ENCODE results near the gene CCDC192.

Gene CCDC192

GRCh38 chr5:127810707-127811490 lies 107.7 kb downstream of the CCDC192 start:
- no peak for DNase-seq (ENCODE audit: low read depth)

GRCh38 chr5:127812570-127812969 lies 109.4 kb downstream of the CCDC192 start:
- no peak for DNase-seq (ENCODE audit: low read depth)

- no peak for DNase-seq (ENCODE audit: low read depth)
Measured at GRCh38 chr5:127813633-127814587, 110.7 kb downstream of the CCDC192 start.

GRCh38 chr5:127814588-127814973 lies 111.4 kb downstream of the CCDC192 start:
- DNase-seq (ENCODE audit: low read depth), result no peak

GRCh38 chr5:127820910-127821553 lies 117.8 kb downstream of the CCDC192 start:
- no peak for DNase-seq (ENCODE audit: low read depth)

GRCh38 chr5:127821896-127822295 lies 118.7 kb downstream of the CCDC192 start:
- no peak for DNase-seq (ENCODE audit: low read depth)

- DNase-seq (ENCODE audit: low read depth), result no peak
Measured at GRCh38 chr5:127824126-127824525, 120.9 kb downstream of the CCDC192 start.

GRCh38 chr5:127826011-127826410 lies 122.8 kb downstream of the CCDC192 start:
- no peak for DNase-seq (ENCODE audit: low read depth)

- no peak for DNase-seq (ENCODE audit: low read depth)
Measured at GRCh38 chr5:127827451-127827850, 124.3 kb downstream of the CCDC192 start.

GRCh38 chr5:127830157-127830556 lies 127.0 kb downstream of the CCDC192 start:
- DNase-seq (ENCODE audit: low read depth), result no peak

GRCh38 chr5:127830829-127831598 lies 127.8 kb downstream of the CCDC192 start:
- DNase-seq (ENCODE audit: low read depth), result no peak

GRCh38 chr5:127832067-127832466 lies 128.9 kb downstream of the CCDC192 start:
- no peak for DNase-seq (ENCODE audit: low read depth)

GRCh38 chr5:127834094-127834531 lies 130.9 kb downstream of the CCDC192 start:
- DNase-seq (ENCODE audit: low read depth), result no peak

- no peak for DNase-seq (ENCODE audit: low read depth)
Measured at GRCh38 chr5:127834554-127834953, 131.4 kb downstream of the CCDC192 start.

GRCh38 chr5:127838661-127839060 lies 135.5 kb downstream of the CCDC192 start:
- DNase-seq (ENCODE audit: low read depth), result no peak

GRCh38 chr5:127839072-127839471 lies 135.9 kb downstream of the CCDC192 start:
- DNase-seq (ENCODE audit: low read depth), result no peak

- DNase-seq (ENCODE audit: low read depth), result no peak
Measured at GRCh38 chr5:127839496-127840197, 136.5 kb downstream of the CCDC192 start.

- DNase-seq (ENCODE audit: low read depth), result no peak
Measured at GRCh38 chr5:127840198-127840524, 137.0 kb downstream of the CCDC192 start.

- no peak for DNase-seq (ENCODE audit: low read depth)
Measured at GRCh38 chr5:127840809-127841208, 137.6 kb downstream of the CCDC192 start.

GRCh38 chr5:127844581-127845021 lies 141.4 kb downstream of the CCDC192 start:
- no peak for DNase-seq (ENCODE audit: low read depth)

GRCh38 chr5:127846884-127847283 lies 143.7 kb downstream of the CCDC192 start:
- no peak for DNase-seq (ENCODE audit: low read depth)

Measured in T-helper 22 cell (primary cell).